ENCODE data around the gene CCSER2. TPM values are rescaled to one million over a fixed set of nuclear protein-coding genes. Genes with fewer than 3 reads are reported as not detected.
A peak's percentile ranks its signal among the peaks of the same experiment; 100 is the strongest.

Gene CCSER2
- total RNA-seq, 1 donor from 2014 or later: 18.5 TPM

- Histone ChIP-seq H3K9me3 (no peaks in the 10 kb centered on the region), H3K36me3 (no peaks in the 10 kb centered on the region), H3K4me3 (no peak overlapping the region), H3K27me3 (no peaks in the 10 kb centered on the region), H3K27ac (peak overlapping the region; percentile 86 to 92), H3K4me1 (peaks cover 4 to 14% of the 10 kb centered on the region in 2 donors)
- TF ChIP-seq, protein P1, sequence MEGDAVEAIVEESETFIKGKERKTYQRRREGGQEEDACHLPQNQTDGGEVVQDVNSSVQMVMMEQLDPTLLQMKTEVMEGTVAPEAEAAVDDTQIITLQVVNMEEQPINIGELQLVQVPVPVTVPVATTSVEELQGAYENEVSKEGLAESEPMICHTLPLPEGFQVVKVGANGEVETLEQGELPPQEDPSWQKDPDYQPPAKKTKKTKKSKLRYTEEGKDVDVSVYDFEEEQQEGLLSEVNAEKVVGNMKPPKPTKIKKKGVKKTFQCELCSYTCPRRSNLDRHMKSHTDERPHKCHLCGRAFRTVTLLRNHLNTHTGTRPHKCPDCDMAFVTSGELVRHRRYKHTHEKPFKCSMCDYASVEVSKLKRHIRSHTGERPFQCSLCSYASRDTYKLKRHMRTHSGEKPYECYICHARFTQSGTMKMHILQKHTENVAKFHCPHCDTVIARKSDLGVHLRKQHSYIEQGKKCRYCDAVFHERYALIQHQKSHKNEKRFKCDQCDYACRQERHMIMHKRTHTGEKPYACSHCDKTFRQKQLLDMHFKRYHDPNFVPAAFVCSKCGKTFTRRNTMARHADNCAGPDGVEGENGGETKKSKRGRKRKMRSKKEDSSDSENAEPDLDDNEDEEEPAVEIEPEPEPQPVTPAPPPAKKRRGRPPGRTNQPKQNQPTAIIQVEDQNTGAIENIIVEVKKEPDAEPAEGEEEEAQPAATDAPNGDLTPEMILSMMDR (IDR thresholded peaks at IDR 0.05): no peak
- intact Hi-C loops (cut with DNase I): loop anchor here (1.0 to 5.0 kb wide), 2 partner anchors 21 to 52 kb away; partner anchors contain the start of gene CCSER2
- no peak for DNase-seq (ENCODE audit: low spot score in 2 of 2)
Observed at GRCh38 chr10:84348860-84349259, 20.5 kb downstream of the CCSER2 start.

GRCh38 chr10:84352251-84352842 lies 24.0 kb downstream of the CCSER2 start:
- Histone ChIP-seq H3K4me3 (no peak overlapping the region), H3K4me1 (peaks cover 4 to 14% of the 10 kb centered on the region in 2 donors), H3K27me3 (no peaks in the 10 kb centered on the region), H3K27ac (no peak overlapping the region), H3K9me3 (no peaks in the 10 kb centered on the region), H3K36me3 (no peaks in the 10 kb centered on the region)
- peak in 1 of 2 donors; percentile 72 for DNase-seq (ENCODE audit: low spot score in 2 of 2)
- TF ChIP-seq, protein P1 (IDR thresholded peaks at IDR 0.05): peak; percentile 56 to 76 (median 59)
- intact Hi-C loops (cut with DNase I): loop anchor here (5.0 kb wide), 1 partner anchor 85 kb away; no protein-coding TSS in a partner anchor

- DNase-seq (ENCODE audit: low spot score in 2 of 2): no peak
- H3K9me3 ChIP-seq: no peaks in the 10 kb centered on the region
- no peaks in the 10 kb centered on the region for H3K36me3 ChIP-seq
- H3K27me3 ChIP-seq: no peaks in the 10 kb centered on the region
- peaks cover 4 to 14% of the 10 kb centered on the region in 2 donors for H3K4me1 ChIP-seq
- H3K4me3 ChIP-seq: no peak overlapping the region
- H3K27ac ChIP-seq: no peak overlapping the region
- intact Hi-C loops (cut with DNase I): loop anchor here (5.0 kb wide), 1 partner anchor 86 kb away; no protein-coding TSS in a partner anchor
- TF ChIP-seq, protein P1 (IDR thresholded peaks at IDR 0.05): no peak
Observed at GRCh38 chr10:84353052-84353803, 24.8 kb downstream of the CCSER2 start.

- intact Hi-C loops (cut with DNase I): loop anchor here (5.0 kb wide), 1 partner anchor 87 kb away; no protein-coding TSS in a partner anchor
- Histone ChIP-seq H3K9me3 (no peaks in the 10 kb centered on the region), H3K4me3 (no peak overlapping the region), H3K27me3 (no peaks in the 10 kb centered on the region), H3K36me3 (no peaks in the 10 kb centered on the region), H3K27ac (no peak overlapping the region), H3K4me1 (peaks cover 0 to 9% of the 10 kb centered on the region in 2 donors)
- TF ChIP-seq, protein P1 (IDR thresholded peaks at IDR 0.05): no peak
- DNase-seq (ENCODE audit: low spot score in 2 of 2): no peak
Observed at GRCh38 chr10:84354623-84355022, 26.2 kb downstream of the CCSER2 start.

- no peak for DNase-seq (ENCODE audit: low spot score in 2 of 2)
- Histone ChIP-seq H3K4me1 (peaks cover 0 to 7% of the 10 kb centered on the region in 2 donors), H3K27ac (no peak overlapping the region), H3K4me3 (no peak overlapping the region), H3K27me3 (no peaks in the 10 kb centered on the region), H3K36me3 (no peaks in the 10 kb centered on the region), H3K9me3 (no peaks in the 10 kb centered on the region)
- TF ChIP-seq, protein P1 (IDR thresholded peaks at IDR 0.05): no peak
- intact Hi-C loops (cut with DNase I): no loop called here
Observed at GRCh38 chr10:84355106-84355505, 26.7 kb downstream of the CCSER2 start.
